Vagina (tissue), 2 donors: Measurements from ENCODE around the gene UBE2G1. TPM values are rescaled to one million over a fixed set of nuclear protein-coding genes. Genes with fewer than 3 reads are reported as not detected.

ENCODE experiments used
- DNase-seq, 2 donors: peaks; one replicate each; pipeline ENCODE4 v3.0.0-alpha.2; 2017; ENCODE audit errors: extremely low spot score in 2 of 2
- H3K27ac ChIP-seq: fragments of 200-600 bp; sonication (generic); one replicate; pipeline ENCODE4 v1.5.1; 2019
- H3K27me3 ChIP-seq: fragments of 200-600 bp; sonication (generic); one replicate; pipeline ENCODE4 v1.5.1; 2019
- H3K36me3 ChIP-seq, 2 donors: fragments of 200-600 bp; sonication (generic); one replicate each; pipeline ENCODE4 v1.5.1; 2017 to 2019
- H3K4me1 ChIP-seq: fragments of 200-600 bp; sonication (generic); one replicate; pipeline ENCODE4 v1.5.1; 2019
- H3K4me3 ChIP-seq, 2 donors: fragments of 200-600 bp; sonication (generic); 1 replicate in 1 of 2; 2 replicates in 1 of 2; pipeline ENCODE4 v1.5.1; 2016 to 2019
- H3K9me3 ChIP-seq: fragments of 200-600 bp; sonication (generic); one replicate; pipeline ENCODE4 v1.5.1; 2019
- CTCF ChIP-seq, 3 experiments: fragments of 450-650 bp in 2 of 3; fragments of 200-600 bp in 1 of 3; sonication (generic) in 1 of 3; IDR thresholded peaks; one replicate each; pipeline ENCODE4 v1.5.1; 2017 to 2019; ENCODE audit warnings: antibody characterized with exemption in 3 of 3, mild to moderate bottlenecking in 2 of 3, moderate library complexity in 2 of 3
- POLR2A ChIP-seq, 2 donors: fragments of 450-650 bp; IDR thresholded peaks; one replicate each; pipeline ENCODE4 v1.6.1; 2017; ENCODE audit warnings: antibody characterized with exemption in 2 of 2, mild to moderate bottlenecking in 2 of 2, moderate library complexity in 2 of 2
- POLR2AphosphoS5 ChIP-seq, 2 donors: sonication (generic); formaldehyde crosslinking; IDR thresholded peaks; one replicate each; pipeline ENCODE4 v1.9.0; 2017; ENCODE audit warnings: antibody characterized with exemption in 2 of 2, mild to moderate bottlenecking in 2 of 2, low read depth in 1 of 2; ENCODE audit not compliant: insufficient read depth in 1 of 2
- intact Hi-C: fragments of 100-400 bp; cut with DNase I; formaldehyde crosslinking; loops from one replicate; pipeline ENCODE4 v1.15.1; 2023
- total RNA-seq: library from RNA; depleted of rRNA; stranded (reverse); fragments of >200 nt; gene quantifications from one replicate; pipeline ENCODE4 v1.2.3, GENCODE V29; 2016

UBE2G1 gene
- total RNA-seq, 1 donor from 2014 or later: 45.4 TPM

DNA sequence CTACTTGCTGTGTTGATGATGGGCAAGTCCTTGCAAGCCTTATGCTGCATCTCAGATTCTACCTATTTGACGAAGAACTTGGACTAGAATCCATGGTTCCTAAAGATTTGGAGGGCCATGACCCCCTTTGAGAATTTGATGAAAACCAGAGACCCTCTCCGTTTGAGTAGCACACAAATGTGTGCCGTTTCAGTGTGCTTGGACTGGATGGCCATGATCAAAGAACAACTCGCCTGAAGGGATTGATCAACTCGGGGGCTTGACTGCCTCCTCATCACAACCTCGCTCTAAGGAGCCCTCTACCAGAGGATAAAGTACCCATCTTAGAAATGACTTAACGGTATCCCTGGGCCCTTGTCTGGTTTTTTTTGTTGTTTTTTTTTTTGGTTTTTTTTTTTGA lies 99.9 kb downstream of the UBE2G1 start:
- no peaks in the 10 kb centered on the region for H3K9me3 ChIP-seq
- no peak overlapping the region for H3K4me3 ChIP-seq
- no peak for DNase-seq
- H3K27me3 ChIP-seq: no peaks in the 10 kb centered on the region
- H3K27ac ChIP-seq: no peak overlapping the region
- no peaks in the 10 kb centered on the region for H3K36me3 ChIP-seq
- TF ChIP-seq POLR2A (IDR thresholded peaks at IDR 0.05) (no peak), CTCF (IDR thresholded peaks at IDR 0.05) (no peak)
- intact Hi-C loops: no loop called here
- H3K4me1 ChIP-seq: peaks cover 26% of the 10 kb centered on the region

DNA sequence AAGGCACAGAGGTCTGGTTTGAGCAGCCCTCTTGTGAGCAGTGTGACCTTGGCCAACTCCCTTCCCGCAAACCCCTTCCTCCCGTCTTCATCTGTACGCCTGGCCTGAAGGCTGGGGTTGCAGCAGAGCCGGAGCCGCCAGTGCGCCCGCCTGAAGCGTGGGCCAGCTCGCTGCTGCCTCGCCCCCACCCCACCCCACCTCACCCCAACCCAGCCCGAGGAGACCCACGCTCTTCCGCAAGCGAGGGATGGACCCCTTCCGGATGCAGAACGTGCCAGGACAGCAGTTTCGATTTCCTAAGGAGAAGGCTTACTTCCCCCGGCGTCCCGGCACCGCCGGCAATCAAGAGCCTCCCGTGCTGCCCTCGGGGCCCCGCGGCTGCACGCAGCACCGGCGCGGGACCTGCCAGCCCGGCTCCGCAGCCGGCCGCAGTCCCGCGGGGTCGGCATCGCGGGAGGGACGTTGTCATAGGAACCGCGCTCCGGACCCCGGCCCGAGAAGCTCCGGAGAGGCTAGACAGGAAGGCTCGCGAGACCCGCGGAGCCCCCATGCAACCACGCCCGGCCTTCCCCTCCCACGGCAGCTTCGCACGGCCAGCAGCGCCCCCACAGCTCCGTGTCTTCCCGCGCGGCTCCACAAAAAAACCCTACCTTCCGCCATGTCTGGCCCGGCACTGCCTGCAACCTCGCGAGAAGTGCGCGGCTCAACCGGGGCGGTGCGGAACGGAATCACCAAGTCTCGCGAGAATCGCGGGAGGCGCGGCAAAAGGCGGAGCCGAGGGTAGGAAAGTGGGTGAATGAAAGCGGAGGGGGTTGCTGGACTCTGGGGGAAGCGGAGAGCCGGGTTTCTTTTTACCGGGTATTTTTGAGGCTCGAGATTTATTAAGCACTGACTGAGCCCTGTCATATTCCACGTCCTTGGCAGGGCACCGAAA lies 102.9 kb downstream of the UBE2G1 start, which contains the start of gene ANKFY1:
Gene ANKFY1 (minus strand): TSS at position 698 of the 934 bp plus-strand sequence. CDS start 38 bp downstream, at position 660.
- intact Hi-C loops: loop anchor here (2.0 kb wide), 1 partner anchor 63 kb away; no protein-coding TSS in a partner anchor
- no peaks in the 10 kb centered on the region for H3K36me3 ChIP-seq
- DNase-seq: peak in 1 of 2 donors; percentile 90
- H3K4me1 ChIP-seq: peaks cover 31% of the 10 kb centered on the region
- no peaks in the 10 kb centered on the region for H3K27me3 ChIP-seq
- TF ChIP-seq POLR2A (IDR thresholded peaks at IDR 0.05) (peak; percentile 27 to 50), POLR2AphosphoS5 (IDR thresholded peaks at IDR 0.05; ENCODE audit: insufficient read depth in 1 of 2, low read depth in 1 of 2) (peak; percentile 80), CTCF (IDR thresholded peaks at IDR 0.05) (no peak)
- H3K27ac ChIP-seq: peak within 1 kb of the TSS; percentile 79
- no peaks in the 10 kb centered on the region for H3K9me3 ChIP-seq
- peak within 1 kb of the TSS; percentile 89 to 90 for H3K4me3 ChIP-seq

- no peak for DNase-seq
- TF ChIP-seq CTCF (IDR thresholded peaks at IDR 0.05) (no peak), POLR2A (IDR thresholded peaks at IDR 0.05) (no peak), POLR2AphosphoS5 (IDR thresholded peaks at IDR 0.05; ENCODE audit: insufficient read depth in 1 of 2, low read depth in 1 of 2) (no peak)
- Histone ChIP-seq H3K4me1 (peaks cover 31% of the 10 kb centered on the region), H3K4me3 (peak overlapping the region; percentile 89 to 90), H3K27ac (peak overlapping the region; percentile 79), H3K36me3 (no peaks in the 10 kb centered on the region), H3K9me3 (no peaks in the 10 kb centered on the region), H3K27me3 (no peaks in the 10 kb centered on the region)
- intact Hi-C loops: loop anchor here (2.0 kb wide), 1 partner anchor 62 kb away; no protein-coding TSS in a partner anchor
Observed at GRCh38 chr17:4262703-4263102, 103.8 kb downstream of the UBE2G1 start.

GRCh38 chr17:4261452-4261851 lies 105.0 kb downstream of the UBE2G1 start:
- TF ChIP-seq POLR2A (IDR thresholded peaks at IDR 0.05) (no peak), POLR2AphosphoS5 (IDR thresholded peaks at IDR 0.05; ENCODE audit: insufficient read depth in 1 of 2, low read depth in 1 of 2) (no peak), CTCF (IDR thresholded peaks at IDR 0.05) (no peak)

GRCh38 chr17:4258867-4259266 lies 107.6 kb downstream of the UBE2G1 start:
- no peak for DNase-seq
- H3K9me3 ChIP-seq: no peaks in the 10 kb centered on the region
- no peak overlapping the region for H3K4me3 ChIP-seq
- peaks cover 22% of the 10 kb centered on the region for H3K4me1 ChIP-seq
- no peak for TF ChIP-seq CTCF (IDR thresholded peaks at IDR 0.05)
- no peak for TF ChIP-seq POLR2A (IDR thresholded peaks at IDR 0.05)
- TF ChIP-seq POLR2AphosphoS5 (IDR thresholded peaks at IDR 0.05; ENCODE audit: insufficient read depth in 1 of 2, low read depth in 1 of 2): no peak
- no peak overlapping the region for H3K27ac ChIP-seq
- intact Hi-C loops: no loop called here
- no peaks in the 10 kb centered on the region for H3K36me3 ChIP-seq
- no peaks in the 10 kb centered on the region for H3K27me3 ChIP-seq

More at GRCh38 chr17:4261452-4261851, 105.0 kb downstream of the UBE2G1 start:
- DNase-seq: no peak
- no peak overlapping the region for H3K27ac ChIP-seq
- H3K36me3 ChIP-seq: no peaks in the 10 kb centered on the region
- H3K9me3 ChIP-seq: no peaks in the 10 kb centered on the region
- no peaks in the 10 kb centered on the region for H3K27me3 ChIP-seq
- intact Hi-C loops: no loop called here
- peaks cover 31% of the 10 kb centered on the region for H3K4me1 ChIP-seq
- no peak overlapping the region for H3K4me3 ChIP-seq
